ENCODE results near the gene CEP290.

CEP290 gene

DNA sequence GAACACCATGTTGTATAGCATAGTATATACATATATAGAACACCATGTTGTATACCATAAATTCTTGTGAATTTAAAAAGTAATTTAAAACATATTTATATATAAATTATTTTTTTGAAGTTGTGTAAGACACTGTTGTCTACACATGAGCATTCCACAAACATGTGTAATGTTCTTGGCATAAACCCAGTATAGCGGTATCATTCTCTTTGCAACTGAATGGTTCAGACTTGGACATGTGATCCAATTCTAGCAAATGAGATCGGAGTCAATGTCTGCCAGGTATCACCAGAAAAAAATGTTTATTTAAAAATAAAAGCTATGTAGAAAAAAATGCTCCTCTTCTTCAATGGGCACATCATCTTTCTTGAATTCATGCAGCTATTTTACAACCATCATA is 33.9 kb downstream of the CEP290 start:
- in situ Hi-C loops (cut with MboI; ENCODE audit: low sequenced_read_pairs, unreplicated experiment) = no loop called here
- no peak for DNase-seq (ENCODE audit: low spot score)
- TF ChIP-seq, protein P1, sequence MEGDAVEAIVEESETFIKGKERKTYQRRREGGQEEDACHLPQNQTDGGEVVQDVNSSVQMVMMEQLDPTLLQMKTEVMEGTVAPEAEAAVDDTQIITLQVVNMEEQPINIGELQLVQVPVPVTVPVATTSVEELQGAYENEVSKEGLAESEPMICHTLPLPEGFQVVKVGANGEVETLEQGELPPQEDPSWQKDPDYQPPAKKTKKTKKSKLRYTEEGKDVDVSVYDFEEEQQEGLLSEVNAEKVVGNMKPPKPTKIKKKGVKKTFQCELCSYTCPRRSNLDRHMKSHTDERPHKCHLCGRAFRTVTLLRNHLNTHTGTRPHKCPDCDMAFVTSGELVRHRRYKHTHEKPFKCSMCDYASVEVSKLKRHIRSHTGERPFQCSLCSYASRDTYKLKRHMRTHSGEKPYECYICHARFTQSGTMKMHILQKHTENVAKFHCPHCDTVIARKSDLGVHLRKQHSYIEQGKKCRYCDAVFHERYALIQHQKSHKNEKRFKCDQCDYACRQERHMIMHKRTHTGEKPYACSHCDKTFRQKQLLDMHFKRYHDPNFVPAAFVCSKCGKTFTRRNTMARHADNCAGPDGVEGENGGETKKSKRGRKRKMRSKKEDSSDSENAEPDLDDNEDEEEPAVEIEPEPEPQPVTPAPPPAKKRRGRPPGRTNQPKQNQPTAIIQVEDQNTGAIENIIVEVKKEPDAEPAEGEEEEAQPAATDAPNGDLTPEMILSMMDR (IDR thresholded peaks at IDR 0.05; ENCODE audit: borderline replicate concordance, control extremely low read depth, extremely low read depth, insufficient read depth, missing control alignments) = no peak

DNA sequence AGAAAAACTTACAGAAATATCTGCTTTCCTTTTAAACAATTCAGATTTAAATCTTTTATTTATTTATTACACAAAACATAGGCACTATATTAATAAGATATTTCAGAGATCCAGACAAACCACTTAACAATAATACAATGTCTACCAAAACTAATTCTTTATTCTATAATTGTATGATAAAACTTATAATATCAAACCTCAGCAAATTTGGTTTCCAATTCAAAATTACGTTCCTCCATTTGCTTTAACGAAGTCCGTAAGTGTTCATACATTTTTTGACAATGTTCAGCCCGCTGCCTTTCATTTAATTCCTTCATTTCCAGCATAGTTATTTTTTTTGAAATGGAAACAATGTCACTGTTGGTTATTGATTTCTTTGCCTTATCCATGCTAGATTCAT is 48.3 kb downstream of the CEP290 start:
- in situ Hi-C loops (cut with MboI; ENCODE audit: low sequenced_read_pairs, unreplicated experiment) = no loop called here
- DNase-seq (ENCODE audit: low spot score) = no peak
- TF ChIP-seq, protein P1 (IDR thresholded peaks at IDR 0.05; ENCODE audit: borderline replicate concordance, control extremely low read depth, extremely low read depth, insufficient read depth, missing control alignments) = no peak

DNA sequence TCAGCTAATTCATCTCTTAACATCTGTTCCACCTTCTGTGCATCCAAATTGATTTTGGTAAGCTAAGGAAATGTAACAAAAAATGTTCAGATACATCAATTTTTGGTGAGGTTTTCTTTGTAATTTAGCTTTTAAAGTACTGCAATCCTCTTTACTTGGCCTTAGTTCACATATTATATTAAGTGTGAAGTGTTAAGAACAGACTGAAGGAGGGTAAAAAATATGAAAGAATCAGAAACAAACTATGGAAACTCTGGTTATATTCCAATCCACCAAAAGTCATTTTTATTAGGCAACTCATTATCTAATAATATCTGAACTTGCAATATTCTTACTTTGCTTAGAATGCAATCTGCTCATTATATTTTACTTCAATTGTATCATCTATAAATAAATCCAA is 49.1 kb downstream of the CEP290 start:
- in situ Hi-C loops (cut with MboI; ENCODE audit: low sequenced_read_pairs, unreplicated experiment) = no loop called here
- TF ChIP-seq, protein P1 (IDR thresholded peaks at IDR 0.05; ENCODE audit: borderline replicate concordance, control extremely low read depth, extremely low read depth, insufficient read depth, missing control alignments) = no peak

DNA sequence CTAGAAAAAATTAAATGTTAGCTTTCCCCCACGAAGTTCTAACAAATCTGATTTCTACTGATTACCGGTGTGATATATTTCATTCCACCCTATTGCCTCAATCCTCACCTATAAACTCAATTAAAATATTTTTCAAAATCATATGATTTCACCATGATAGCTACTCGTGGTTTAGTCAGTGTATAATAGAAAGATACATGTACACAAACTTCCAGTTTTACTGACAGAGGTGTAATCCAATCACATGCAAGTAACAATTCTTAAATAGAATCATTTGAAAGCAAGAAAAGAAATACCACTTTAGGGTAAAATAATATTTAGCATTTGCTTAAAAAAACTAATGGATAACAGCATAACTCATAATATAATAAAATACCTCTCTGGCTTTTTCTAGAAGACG is 57.7 kb downstream of the CEP290 start:
- in situ Hi-C loops (cut with MboI; ENCODE audit: low sequenced_read_pairs, unreplicated experiment) = no loop called here
- no peak for DNase-seq (ENCODE audit: low spot score)
- TF ChIP-seq, protein P1 (IDR thresholded peaks at IDR 0.05; ENCODE audit: borderline replicate concordance, control extremely low read depth, extremely low read depth, insufficient read depth, missing control alignments) = no peak

More for the DNA sequence above, 49.1 kb downstream of the CEP290 start:
- DNase-seq (ENCODE audit: low spot score) = no peak

DNA sequence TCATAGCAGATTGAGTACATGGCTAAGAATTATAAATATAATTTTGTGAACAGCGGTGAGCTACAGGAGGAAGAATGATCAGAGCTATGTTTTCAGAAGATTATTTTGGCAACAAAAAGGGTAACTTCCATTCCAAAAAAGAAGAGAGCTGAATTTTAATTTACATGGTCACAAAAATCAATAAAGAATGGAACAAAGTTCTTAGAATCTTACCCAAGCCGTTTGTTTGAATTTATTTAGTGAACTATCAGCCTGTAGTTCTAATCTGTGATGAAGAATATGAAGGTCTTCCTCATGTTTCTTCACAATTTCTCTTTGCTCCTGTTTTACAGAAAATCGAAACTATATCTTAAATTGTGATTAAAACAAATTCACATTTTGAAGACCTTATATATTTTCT is 58.3 kb downstream of the CEP290 start:
- in situ Hi-C loops (cut with MboI; ENCODE audit: low sequenced_read_pairs, unreplicated experiment) = no loop called here
- TF ChIP-seq, protein P1 (IDR thresholded peaks at IDR 0.05; ENCODE audit: borderline replicate concordance, control extremely low read depth, extremely low read depth, insufficient read depth, missing control alignments) = no peak
- no peak for DNase-seq (ENCODE audit: low spot score)

DNA sequence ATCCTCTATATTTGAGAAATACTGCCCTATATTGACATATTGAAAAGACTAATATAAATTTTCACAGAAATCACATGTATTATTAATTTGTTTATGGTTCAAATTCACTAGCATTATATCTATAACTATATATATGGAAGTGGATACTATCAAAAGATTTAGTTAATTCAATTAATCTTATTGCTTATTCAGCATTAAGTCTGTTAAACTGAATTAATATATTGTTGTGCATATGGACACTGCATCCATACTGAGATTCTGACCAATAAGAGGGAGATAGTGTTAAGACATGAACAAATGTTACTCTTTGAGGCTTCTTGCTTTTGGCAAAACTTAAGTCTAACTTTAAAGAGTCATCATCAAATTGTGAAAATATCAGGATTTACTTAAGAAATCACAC is 60.6 kb downstream of the CEP290 start:
- in situ Hi-C loops (cut with MboI; ENCODE audit: low sequenced_read_pairs, unreplicated experiment) = no loop called here
- no peak for DNase-seq (ENCODE audit: low spot score)
- TF ChIP-seq, protein P1 (IDR thresholded peaks at IDR 0.05; ENCODE audit: borderline replicate concordance, control extremely low read depth, extremely low read depth, insufficient read depth, missing control alignments) = no peak

DNA sequence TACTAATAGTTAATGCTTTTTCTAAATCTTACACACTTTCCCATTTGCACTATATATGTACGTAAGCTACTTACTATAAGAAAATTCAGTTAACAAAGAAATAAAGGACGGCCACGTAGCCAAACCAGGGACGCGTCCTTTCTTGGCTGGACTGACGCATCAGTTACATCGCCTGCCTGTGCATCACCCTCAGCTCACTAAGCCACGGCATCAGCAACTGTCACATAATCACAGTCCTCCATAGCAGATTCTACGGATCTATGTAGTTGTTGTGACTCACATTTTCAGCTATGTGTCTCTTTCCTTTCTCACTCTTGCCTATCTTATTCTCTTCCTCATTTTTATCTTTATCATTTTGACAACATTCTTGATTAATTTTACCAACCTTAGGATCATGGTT is 74.6 kb downstream of the CEP290 start:
- in situ Hi-C loops (cut with MboI; ENCODE audit: low sequenced_read_pairs, unreplicated experiment) = no loop called here
- TF ChIP-seq, protein P1 (IDR thresholded peaks at IDR 0.05; ENCODE audit: borderline replicate concordance, control extremely low read depth, extremely low read depth, insufficient read depth, missing control alignments) = no peak
- no peak for DNase-seq (ENCODE audit: low spot score)
